ENCODE measurements around the gene ZBTB7C. TPM values are rescaled to one million over a fixed set of nuclear protein-coding genes. Genes with fewer than 3 reads are reported as not detected.

ZBTB7C gene
- total RNA-seq, 1 experiment from 2014 or later: 0.33 TPM

GRCh38 chr18:48136051-48136826, 272.9 kb downstream of the ZBTB7C start:
- Histone ChIP-seq H3K23me2 (ENCODE audit: insufficient read length, low read depth, low read length, poor library complexity, severe bottlenecking) (peaks cover 9% of the 10 kb centered on the region), H4K91ac (ENCODE audit: insufficient read length, low read depth, low read length) (no peak overlapping the region), H3K14ac (ENCODE audit: insufficient read depth, low read length) (no peak overlapping the region), H3K27ac (ENCODE audit: insufficient read length, low read depth, low read length) (no peak overlapping the region), H2BK120ac (ENCODE audit: low read depth, low read length, poor library complexity, severe bottlenecking) (no peak overlapping the region), H3K9ac (ENCODE audit: extremely low read depth, insufficient read length, low read length) (no peak overlapping the region), H2BK5ac (ENCODE audit: insufficient read length, low read length) (no peak overlapping the region), H4K8ac (replicated peaks; ENCODE audit: insufficient read length, low read depth, low read length) (no peak overlapping the region), H3K4me2 (ENCODE audit: insufficient read depth, insufficient read length, low read length) (peak overlapping the region; percentile 76), H3K4me1 (ENCODE audit: insufficient read depth, low read length) (peaks cover 8% of the 10 kb centered on the region; the same call in 1 of the 2 replicates), H2BK20ac (ENCODE audit: low read depth, low read length, poor library complexity, severe bottlenecking) (no peak overlapping the region), H3K23ac (ENCODE audit: insufficient read length, low read depth, low read length) (no peak overlapping the region), H2BK15ac (ENCODE audit: low read depth, low read length) (no peak overlapping the region), H4K5ac (ENCODE audit: insufficient read length, low read depth, low read length) (no peak overlapping the region), H3K79me2 (ENCODE audit: insufficient read depth, low read length) (no peaks in the 10 kb centered on the region), H3K79me1 (ENCODE audit: insufficient read depth, low read depth, low read length, poor library complexity, severe bottlenecking) (no peaks in the 10 kb centered on the region), H2BK12ac (ENCODE audit: insufficient read length, low read depth, low read length) (no peak overlapping the region), H2AFZ (ENCODE audit: low read length) (no peak overlapping the region), H3K9me3 (ENCODE audit: control insufficient read depth, low read depth, low read length) (no peaks in the 10 kb centered on the region), H3K18ac (ENCODE audit: insufficient read length, low read depth, low read length) (no peak overlapping the region), H3K56ac (ENCODE audit: insufficient read length, low read depth, low read length) (no peak overlapping the region), H3T11ph (ENCODE audit: low read length) (no peak overlapping the region), H4K20me1 (ENCODE audit: control insufficient read depth, insufficient read depth, insufficient read length) (no peaks in the 10 kb centered on the region), H3K27me3 (ENCODE audit: insufficient read depth, low read length) (peaks cover 24% of the 10 kb centered on the region; the same call in 1 of the 2 replicates), H3K4ac (ENCODE audit: low read depth, low read length) (no peak overlapping the region), H2AK5ac (ENCODE audit: insufficient read length, low read length) (no peak overlapping the region)
- TF ChIP-seq CTCF (conservative IDR thresholded peaks at IDR 0.05): no peak
- DNase-seq: no peak
- no CpG with 5 or more reads among the region's 65 CpGs for WGBS (ENCODE audit: extremely low coverage, insufficient read length, low lambda C conversion rate)
- Mint-ChIP-seq H3K36me3 (ENCODE audit: insufficient read depth in 1 of 3, low read depth in 3 of 3) (no peaks in the 10 kb centered on the region), H3K27me3 (ENCODE audit: low read depth) (peaks cover 76% of the 10 kb centered on the region), H3K4me3 (peak overlapping the region; percentile 64 to 83), H3K4me1 (peaks cover 33 to 49% of the 10 kb centered on the region in 2 experiments), H3K9me3 (no peaks in the 10 kb centered on the region; a peak in 1 of 5 replicates), H3K27ac (no peak overlapping the region)

All from H9 (cell line).